Coronary artery (tissue), 2 donors: ENCODE measurements around the gene RAB22A.

Experiments used
- DNase-seq: peaks from one replicate; pipeline ENCODE4 v3.0.0-alpha.2; 2017; ENCODE audit warnings: low spot score
- H3K27ac ChIP-seq, 2 donors: fragments of 200-600 bp; sonication (generic); one replicate each; pipeline ENCODE4 v1.5.1; 2016 to 2019
- H3K4me3 ChIP-seq: fragments of 200-600 bp; sonication (generic); 2 replicates; pipeline ENCODE4 v1.5.1; 2016; ENCODE audit warnings: mild to moderate bottlenecking, moderate library complexity
- CTCF ChIP-seq: fragments of 200-600 bp; sonication (generic); IDR thresholded peaks from one replicate; pipeline ENCODE4 v1.5.1; 2019; ENCODE audit warnings: antibody characterized with exemption

The RAB22A gene

GRCh38 chr20:58308680-58309527 is 611 bp upstream of the RAB22A start:
- H3K4me3 ChIP-seq = peak overlapping the region; percentile 96
- peak; percentile 81 for DNase-seq
- TF ChIP-seq CTCF = no peak
- H3K27ac ChIP-seq = peak overlapping the region; percentile 47 to 77

DNA sequence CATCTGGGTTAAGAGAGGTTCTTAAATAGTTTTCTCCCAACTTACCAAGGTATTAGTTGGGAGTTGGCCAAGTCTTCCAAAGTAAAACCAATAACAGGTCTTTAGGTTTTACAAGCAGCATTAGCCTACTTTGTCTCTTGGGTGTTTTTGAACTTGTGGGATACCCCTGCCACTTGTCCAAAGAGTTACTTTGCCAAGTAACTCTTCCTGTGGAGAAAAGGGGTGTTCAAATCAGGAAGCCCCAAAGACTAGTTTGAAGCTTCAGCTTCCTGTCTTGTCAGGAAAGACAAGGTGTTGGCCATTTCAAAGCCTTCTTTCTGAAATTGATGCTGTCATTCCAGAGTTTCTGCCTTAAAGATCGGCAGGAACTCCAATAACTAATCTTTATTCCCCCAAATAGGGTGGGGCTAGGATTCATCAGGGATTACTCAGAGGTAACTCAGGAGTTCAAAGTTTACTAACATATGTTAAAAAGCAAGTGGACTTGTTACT is 822 bp downstream of the RAB22A start:
- TF ChIP-seq CTCF = no peak
- peak overlapping the region; percentile 96 for H3K4me3 ChIP-seq
- DNase-seq = no peak
- peak overlapping the region; percentile 69 to 87 for H3K27ac ChIP-seq

DNA sequence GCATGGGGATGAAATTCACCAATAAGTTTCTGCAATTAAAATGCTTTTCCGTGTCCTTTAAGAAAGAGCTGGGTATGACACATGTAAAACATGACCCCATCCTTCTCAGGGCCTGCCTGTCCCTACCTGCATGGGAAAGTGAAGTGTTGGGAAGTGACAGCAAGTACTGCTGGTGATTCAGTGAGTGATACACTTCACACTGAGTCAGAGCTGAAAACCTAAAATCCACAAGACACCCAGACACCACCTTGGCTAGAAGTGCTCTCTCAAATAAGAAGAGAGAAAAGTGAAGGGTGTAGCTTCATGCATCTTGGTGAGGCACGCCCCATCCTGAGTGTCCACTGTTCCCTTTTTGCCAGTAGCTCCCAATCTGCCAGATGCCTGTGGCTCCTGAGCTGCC is 3.3 kb downstream of the RAB22A start:
- Histone ChIP-seq H3K4me3 (no peak overlapping the region), H3K27ac (no peak overlapping the region)
- DNase-seq = no peak
- no peak for TF ChIP-seq CTCF

DNA sequence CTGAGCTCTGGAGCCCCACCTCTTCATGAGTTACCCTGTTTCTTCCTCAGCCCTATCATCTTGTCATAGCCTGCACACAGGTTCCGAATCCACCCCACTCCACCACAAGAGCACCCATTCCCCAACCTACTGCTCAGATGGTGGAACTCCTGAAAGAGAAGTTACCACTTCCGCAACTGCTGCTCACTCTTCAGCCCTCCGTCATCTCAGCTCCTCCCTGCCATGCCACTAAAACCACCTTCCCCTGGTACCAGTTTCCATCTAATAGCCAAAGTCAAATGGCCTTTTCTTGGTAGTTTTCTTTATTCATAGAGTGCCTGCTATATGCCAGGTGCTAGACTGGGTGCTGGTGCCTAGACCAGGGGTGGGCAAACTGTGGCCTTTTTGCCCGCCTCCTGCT is 3.9 kb downstream of the RAB22A start:
- no peak for DNase-seq
- Histone ChIP-seq H3K4me3 (no peak overlapping the region), H3K27ac (no peak overlapping the region)
- TF ChIP-seq CTCF = no peak

DNA sequence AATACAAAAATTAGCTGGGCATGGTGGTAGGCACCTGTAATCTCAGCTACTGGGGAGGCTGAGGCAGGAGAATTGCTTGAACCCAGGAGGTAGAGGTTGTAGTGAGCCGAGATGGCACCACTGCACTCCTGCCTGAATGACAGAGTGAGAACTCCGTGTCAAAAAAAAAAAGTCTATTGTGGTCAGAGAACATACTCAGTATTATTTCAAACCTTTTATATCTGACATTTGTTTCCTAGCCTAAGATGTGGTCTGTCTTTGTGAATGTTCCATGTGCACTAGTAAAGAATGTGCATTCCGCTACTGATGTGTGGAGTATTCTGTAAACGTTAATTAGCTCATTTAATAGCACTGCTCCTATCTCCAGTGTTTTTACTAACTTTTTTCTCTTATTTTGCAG is 11.7 kb downstream of the RAB22A start:
- H3K4me3 ChIP-seq = no peak overlapping the region
- H3K27ac ChIP-seq = no peak overlapping the region
- no peak for DNase-seq
- TF ChIP-seq CTCF = no peak

DNA sequence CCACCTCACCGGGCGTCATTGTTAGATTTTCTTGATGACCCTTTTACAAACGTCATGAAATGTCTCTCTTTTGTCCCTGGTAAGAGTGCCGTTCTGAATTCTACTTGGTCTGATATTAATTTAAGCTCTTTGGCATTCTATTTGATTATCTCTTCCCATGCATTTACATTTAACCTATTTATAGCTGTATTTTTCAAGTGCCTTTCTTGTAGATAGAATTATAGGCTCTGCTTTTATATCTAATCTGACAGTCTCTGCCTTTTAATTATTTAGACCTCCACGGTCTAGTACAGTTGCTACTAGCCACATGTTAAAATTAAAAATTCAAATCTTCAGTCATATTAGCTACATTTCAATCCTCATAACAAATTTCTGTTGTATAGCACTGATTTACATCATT is 12.6 kb downstream of the RAB22A start:
- Histone ChIP-seq H3K4me3 (no peak overlapping the region), H3K27ac (no peak overlapping the region)
- no peak for TF ChIP-seq CTCF
- DNase-seq = no peak

DNA sequence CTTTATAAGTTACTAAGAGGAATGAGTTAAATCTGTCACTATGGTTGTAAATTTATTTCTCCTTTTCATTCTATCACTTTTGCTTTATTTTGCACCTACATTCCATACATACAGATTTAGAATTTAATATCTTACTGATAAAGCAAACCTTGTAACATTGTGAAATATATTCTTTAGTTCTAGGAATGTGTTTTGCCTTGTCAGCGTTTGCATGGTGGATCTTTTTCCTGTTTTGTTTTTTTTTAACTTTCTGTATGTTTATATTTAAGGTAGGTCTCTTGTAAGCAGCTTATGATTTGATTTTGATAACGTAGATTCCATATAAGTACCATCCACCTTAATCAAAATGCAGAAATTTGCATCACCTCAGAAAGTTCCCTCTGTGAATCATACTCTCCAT is 16.4 kb downstream of the RAB22A start:
- TF ChIP-seq CTCF = no peak
- Histone ChIP-seq H3K27ac (no peak overlapping the region), H3K4me3 (no peak overlapping the region)
- no peak for DNase-seq
